Bronchial epithelial cell (primary cell): Measurements from ENCODE around the gene FAHD2B. TPM values are rescaled to one million over a fixed set of nuclear protein-coding genes. Genes with fewer than 3 reads are reported as not detected.

Source experiments
- total RNA-seq: library from RNA; depleted of rRNA; stranded (reverse); fragments of >200 nt; gene quantifications from 2 replicates; pipeline ENCODE4 v1.2.1, GENCODE V29; 2014

Gene FAHD2B
- total RNA-seq, 1 donor from 2014 or later, result 13.4 TPM

Other genes with a start within 250 kb of the FAHD2B start
- gene ANKRD39, start 236.9 kb downstream of the FAHD2B start, total RNA-seq, result 5.8 and 8.2 TPM in 2 replicates
- gene SEMA4C, start 224.8 kb downstream of the FAHD2B start, total RNA-seq, result 7.8 and 8.2 TPM in 2 replicates
- gene FAM178B, start 108.3 kb downstream of the FAHD2B start, total RNA-seq, result not detected in 2 replicates
- gene ANKRD36, start 18.3 kb upstream of the FAHD2B start, total RNA-seq, result 11.0 and 14.0 TPM in 2 replicates